Effector memory CD4-positive, alpha-beta T cell (primary cell): ENCODE data around the gene GBGT1.

Experiments
- DNase-seq, 3 donors: peaks; one replicate each; pipeline ENCODE4 v3.0.0-alpha.2; 2020
- H3K27ac ChIP-seq: 2 replicates; pipeline ENCODE4 v1.7.0; 2013; ENCODE audit warnings: mild to moderate bottlenecking, low read length, moderate library complexity; ENCODE audit not compliant: insufficient read depth, poor library complexity, severe bottlenecking
- H3K27me3 ChIP-seq: replicated peaks from 2 replicates; pipeline ENCODE4 v1.7.0; 2013; ENCODE audit warnings: mild to moderate bottlenecking, low read length; ENCODE audit not compliant: insufficient read depth, control insufficient read depth, poor library complexity, severe bottlenecking
- H3K36me3 ChIP-seq: 2 replicates; pipeline ENCODE4 v1.7.0; 2013; ENCODE audit warnings: mild to moderate bottlenecking, low read length, moderate library complexity; ENCODE audit not compliant: control insufficient read depth, insufficient read depth
- H3K4me1 ChIP-seq: 2 replicates; pipeline ENCODE4 v1.7.0; 2013; ENCODE audit warnings: low read length, mild to moderate bottlenecking; ENCODE audit not compliant: control insufficient read depth, insufficient read depth, poor library complexity, severe bottlenecking
- H3K4me3 ChIP-seq: 2 replicates; pipeline ENCODE4 v1.7.0; 2013; ENCODE audit warnings: low read length, low read depth, mild to moderate bottlenecking; ENCODE audit not compliant: insufficient read depth, poor library complexity, severe bottlenecking
- H3K9me3 ChIP-seq: 2 replicates; pipeline ENCODE4 v1.7.0; 2013; ENCODE audit warnings: mild to moderate bottlenecking, low read length, moderate library complexity; ENCODE audit not compliant: control insufficient read depth

Gene GBGT1

GRCh38 chr9:133120501-133121197 lies 43.1 kb downstream of the GBGT1 start:
- no peak for DNase-seq
- H3K9me3 ChIP-seq: no peaks in the 10 kb centered on the region
- H3K27ac ChIP-seq: peak overlapping the region; percentile 76
- H3K36me3 ChIP-seq: no peaks in the 10 kb centered on the region
- H3K4me3 ChIP-seq: peak overlapping the region; percentile 48
- H3K4me1 ChIP-seq: peaks cover 50% of the 10 kb centered on the region
- H3K27me3 ChIP-seq: no peaks in the 10 kb centered on the region

DNA sequence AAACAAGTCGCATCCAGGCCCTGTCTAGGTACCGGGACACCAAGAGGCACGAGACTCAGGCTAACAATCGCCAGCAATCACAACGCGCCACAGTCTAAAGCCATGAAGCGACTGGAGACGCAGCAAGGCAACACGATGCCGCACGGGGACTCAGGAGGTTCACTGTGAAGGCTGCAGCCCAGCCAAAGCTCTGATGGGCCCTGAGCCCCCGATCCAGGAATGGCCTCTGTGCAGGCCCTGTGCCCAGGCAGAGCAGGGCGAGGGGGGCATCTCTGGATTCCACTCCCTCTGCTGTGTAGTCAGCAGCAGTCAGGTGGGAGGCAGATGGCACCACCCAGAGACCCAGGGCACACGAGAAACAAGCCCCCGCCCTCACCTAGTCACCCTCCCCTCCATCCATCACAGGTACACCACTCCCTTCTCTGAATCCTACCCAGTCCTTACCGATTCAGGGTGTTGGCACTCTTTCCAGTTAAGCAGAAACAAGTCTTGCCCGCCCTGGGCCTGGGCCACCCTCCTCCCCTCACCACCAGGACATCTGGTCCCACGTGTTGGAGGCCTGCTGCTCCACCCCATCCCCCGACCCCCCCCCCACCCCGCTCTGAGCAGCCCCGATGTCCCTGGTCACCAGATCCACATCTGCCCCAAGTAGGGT lies 43.7 kb downstream of the GBGT1 start:
- H3K36me3 ChIP-seq: no peaks in the 10 kb centered on the region
- H3K4me1 ChIP-seq: peaks cover 51% of the 10 kb centered on the region
- no peaks in the 10 kb centered on the region for H3K27me3 ChIP-seq
- DNase-seq: no peak
- H3K27ac ChIP-seq: peak overlapping the region; percentile 76
- peak overlapping the region; percentile 48 for H3K4me3 ChIP-seq
- H3K9me3 ChIP-seq: no peaks in the 10 kb centered on the region

GRCh38 chr9:133119103-133119845 lies 44.4 kb downstream of the GBGT1 start:
- H3K27me3 ChIP-seq: no peaks in the 10 kb centered on the region
- peaks cover 55% of the 10 kb centered on the region for H3K4me1 ChIP-seq
- no peaks in the 10 kb centered on the region for H3K9me3 ChIP-seq
- no peak overlapping the region for H3K27ac ChIP-seq
- DNase-seq: no peak
- no peak overlapping the region for H3K4me3 ChIP-seq
- no peaks in the 10 kb centered on the region for H3K36me3 ChIP-seq

DNA sequence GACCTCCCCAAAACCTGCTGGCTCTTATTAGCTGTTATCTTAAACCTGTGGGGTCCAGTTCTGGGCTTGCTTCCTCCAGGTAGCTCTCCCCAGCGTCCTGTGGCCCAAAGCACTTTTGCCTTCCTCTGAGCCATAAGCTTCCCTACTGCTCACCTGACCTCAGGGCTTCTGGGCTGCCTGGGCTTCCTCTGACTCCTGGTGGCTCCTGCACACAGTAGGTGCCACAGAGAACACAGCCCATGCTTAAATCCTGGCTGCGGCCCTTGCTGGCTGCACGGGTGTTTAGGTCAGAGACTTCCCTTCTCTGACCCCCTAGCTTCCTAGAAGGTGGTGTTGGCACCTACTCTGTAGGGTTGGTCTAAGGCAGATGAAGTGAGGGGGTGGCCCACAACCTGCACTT lies 45.1 kb downstream of the GBGT1 start:
- no peaks in the 10 kb centered on the region for H3K36me3 ChIP-seq
- peaks cover 63% of the 10 kb centered on the region for H3K4me1 ChIP-seq
- no peak for DNase-seq
- H3K4me3 ChIP-seq: no peak overlapping the region
- H3K27ac ChIP-seq: no peak overlapping the region
- H3K9me3 ChIP-seq: no peaks in the 10 kb centered on the region
- H3K27me3 ChIP-seq: no peaks in the 10 kb centered on the region

DNA sequence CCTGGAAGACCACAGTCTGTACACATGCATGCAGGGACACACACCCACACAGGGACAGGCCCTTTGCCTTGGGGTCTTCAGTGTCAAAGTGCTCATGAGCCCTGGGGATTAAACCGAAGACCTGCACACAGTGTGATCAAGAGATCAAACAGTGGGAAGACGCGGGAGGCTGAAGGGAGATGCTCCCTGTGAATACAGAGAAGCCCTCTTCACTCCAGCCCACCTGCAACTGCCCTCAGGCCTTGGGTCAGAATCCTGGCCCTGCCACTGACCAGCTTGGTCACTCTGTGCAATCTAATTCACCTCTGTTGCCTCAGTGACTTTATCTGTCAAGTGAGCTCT lies 45.6 kb downstream of the GBGT1 start:
- Histone ChIP-seq H3K9me3 (no peaks in the 10 kb centered on the region), H3K27ac (no peak overlapping the region), H3K4me1 (peaks cover 67% of the 10 kb centered on the region), H3K36me3 (no peaks in the 10 kb centered on the region), H3K4me3 (no peak overlapping the region), H3K27me3 (no peaks in the 10 kb centered on the region)
- DNase-seq: no peak

- Histone ChIP-seq H3K36me3 (no peaks in the 10 kb centered on the region), H3K27ac (no peak overlapping the region), H3K4me1 (peaks cover 73% of the 10 kb centered on the region), H3K9me3 (no peaks in the 10 kb centered on the region), H3K27me3 (no peaks in the 10 kb centered on the region), H3K4me3 (no peak overlapping the region)
- DNase-seq: no peak
Observed at GRCh38 chr9:133117271-133118178, 46.2 kb downstream of the GBGT1 start.

DNA sequence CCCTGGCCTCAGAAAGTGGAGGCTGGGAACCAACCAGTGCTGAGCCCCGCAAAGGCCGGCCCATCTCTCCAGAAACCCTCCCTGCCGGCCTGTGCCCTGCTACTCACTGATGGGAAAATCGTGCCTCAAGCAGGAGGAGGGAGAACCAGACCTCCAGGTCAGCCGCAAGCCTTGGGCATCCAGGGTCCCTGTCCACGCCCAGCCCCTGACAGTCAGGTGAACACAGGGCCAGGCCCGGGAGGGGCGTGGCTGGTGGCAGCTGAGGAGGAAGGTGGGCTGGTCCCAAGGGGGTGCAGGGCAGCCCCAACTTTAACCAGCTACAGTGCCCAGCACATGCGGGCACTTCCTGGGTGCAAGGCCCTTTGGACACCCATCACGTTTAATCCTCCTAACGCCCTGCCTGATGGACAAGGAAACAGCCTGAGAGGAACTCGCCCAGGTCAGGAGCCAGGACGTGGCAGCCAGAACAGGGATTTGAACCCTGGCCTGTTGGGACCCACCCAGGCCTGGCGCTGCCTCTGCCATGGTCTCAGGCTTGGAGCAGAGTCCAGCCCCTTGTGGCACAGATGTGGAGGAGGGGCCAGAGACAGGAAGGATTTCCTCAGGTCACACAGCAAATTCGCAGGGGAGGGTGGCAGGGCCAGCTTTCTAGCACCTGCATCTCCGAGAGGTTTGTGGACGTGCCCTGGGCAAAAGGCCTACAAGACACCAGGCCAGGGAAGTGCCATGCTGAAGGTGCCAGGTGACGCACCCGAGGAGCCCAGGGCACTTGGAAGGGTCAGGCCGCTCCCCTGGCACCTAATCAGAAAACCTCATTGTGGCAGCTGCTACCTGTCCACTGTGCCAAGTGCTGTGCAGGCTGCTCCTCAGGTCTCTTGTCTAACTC lies 47.1 kb downstream of the GBGT1 start:
- peaks cover 9% of the 10 kb centered on the region for H3K36me3 ChIP-seq
- H3K27me3 ChIP-seq: no peaks in the 10 kb centered on the region
- no peak overlapping the region for H3K4me3 ChIP-seq
- H3K4me1 ChIP-seq: peaks cover 68% of the 10 kb centered on the region
- DNase-seq: no peak
- H3K9me3 ChIP-seq: no peaks in the 10 kb centered on the region
- H3K27ac ChIP-seq: peak overlapping the region; percentile 53

- Histone ChIP-seq H3K9me3 (no peaks in the 10 kb centered on the region), H3K36me3 (peaks cover 17% of the 10 kb centered on the region), H3K27ac (peak overlapping the region; percentile 53), H3K4me1 (peaks cover 64% of the 10 kb centered on the region), H3K4me3 (no peak overlapping the region), H3K27me3 (no peaks in the 10 kb centered on the region)
- peak in 2 of 3 donors; percentile 34 to 41 for DNase-seq
Observed at GRCh38 chr9:133115604-133116345, 47.9 kb downstream of the GBGT1 start.
